Common myeloid progenitor, CD34-positive (primary cell): ENCODE measurements around the gene DPP10.

ENCODE experiments used
- CTCF ChIA-PET: fragments of 350-600 bp; sonication (Branson Sonifier 250); formaldehyde crosslinking; loops from one replicate; lab custom pipeline; 2021; ENCODE audit warnings: antibody characterized with exemption; lab: Charles Lee
- POLR2A ChIA-PET: fragments of 350-600 bp; sonication (Branson Sonifier 250); formaldehyde crosslinking; loops from one replicate; lab custom pipeline; 2021; ENCODE audit warnings: antibody characterized with exemption; lab: Charles Lee
- DNase-seq, 3 donors: peaks; one replicate each; pipeline versions ENCODE4 v3.0.0 to v3.0.0-alpha.2; 2013
- H3K27ac ChIP-seq, 2 experiments: 1 replicate in 1 of 2; 2 replicates in 1 of 2; pipeline ENCODE4 v1.7.0; 2013; ENCODE audit warnings: inconsistent platforms in 2 of 2, low read length in 2 of 2, mild to moderate bottlenecking in 2 of 2, low read depth in 1 of 2, moderate library complexity in 1 of 2; ENCODE audit not compliant: severe bottlenecking in 2 of 2, insufficient read depth in 1 of 2, poor library complexity in 1 of 2
- H3K27me3 ChIP-seq, 5 experiments: replicated peaks in 2 of 5; 1 replicate in 3 of 5; 2 replicates in 2 of 5; pipeline versions ENCODE4 v1.6.1 to v1.7.0; 2013; ENCODE audit warnings: low read length in 4 of 5, mild to moderate bottlenecking in 2 of 5, moderate library complexity in 2 of 5, inconsistent platforms in 1 of 5; ENCODE audit not compliant: insufficient read depth in 5 of 5, control insufficient read depth in 4 of 5
- H3K36me3 ChIP-seq, 4 experiments: 1 replicate in 2 of 4; 2 replicates in 2 of 4; pipeline versions ENCODE4 v1.6.1 to v1.7.0; 2013; ENCODE audit warnings: low read length in 3 of 4, control low read depth in 1 of 4, mild to moderate bottlenecking in 1 of 4; ENCODE audit not compliant: control insufficient read depth in 4 of 4, insufficient read depth in 4 of 4
- H3K4me1 ChIP-seq, 4 experiments: 1 replicate in 3 of 4; 2 replicates in 1 of 4; pipeline versions ENCODE4 v1.6.1 to v1.7.1; 2013; ENCODE audit warnings: low read length in 3 of 4, mild to moderate bottlenecking in 3 of 4, control low read depth in 1 of 4, inconsistent platforms in 1 of 4, moderate library complexity in 1 of 4; ENCODE audit not compliant: control insufficient read depth in 4 of 4, insufficient read depth in 4 of 4; ENCODE audit errors: control extremely low read depth in 1 of 4
- H3K4me3 ChIP-seq, 7 experiments: 1 replicate in 4 of 7; 2 replicates in 3 of 7; pipeline versions ENCODE4 v1.5.1 to v1.7.0; 2013; ENCODE audit warnings: mild to moderate bottlenecking in 7 of 7, low read length in 6 of 7, moderate library complexity in 6 of 7, inconsistent platforms in 2 of 7, low read depth in 2 of 7, control low read depth in 1 of 7; ENCODE audit not compliant: insufficient read depth in 4 of 7, control insufficient read depth in 1 of 7; ENCODE audit errors: extremely low read depth in 1 of 7
- H3K9me3 ChIP-seq, 5 experiments: 1 replicate in 4 of 5; 2 replicates in 1 of 5; pipeline versions ENCODE4 v1.6.1 to v1.7.1; 2013; ENCODE audit warnings: low read length in 4 of 5, mild to moderate bottlenecking in 2 of 5, inconsistent platforms in 1 of 5, low read depth in 1 of 5, moderate library complexity in 1 of 5; ENCODE audit not compliant: control insufficient read depth in 4 of 5, insufficient read depth in 2 of 5; ENCODE audit errors: control extremely low read depth in 1 of 5
- WGBS: methylation state at CpG from one replicate; pipeline ENCODE4 v1.1.5; 2013; ENCODE audit not compliant: insufficient coverage; 5-methylcytosine and 5-hydroxymethylcytosine counted together

DPP10 gene

DNA sequence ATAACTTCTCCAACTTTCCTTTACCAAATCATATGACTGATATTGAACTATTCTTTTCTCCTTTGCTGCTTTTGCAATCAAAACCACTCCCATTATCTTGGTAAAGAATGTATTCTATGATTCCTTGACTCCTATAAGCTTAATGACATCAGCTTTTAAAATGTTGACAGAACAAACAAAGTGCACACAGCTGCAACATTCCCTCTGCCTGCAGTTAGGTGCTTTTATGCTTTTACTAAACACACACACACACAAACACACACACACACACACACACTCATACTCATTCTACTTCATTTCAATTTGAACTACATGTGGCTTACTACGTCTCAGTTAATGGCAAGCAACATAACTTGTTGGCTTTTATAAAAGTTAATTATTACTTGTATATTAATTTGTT, 946.6 kb downstream of the DPP10 start:
- Histone ChIP-seq H3K36me3 (no peaks in the 10 kb centered on the region), H3K4me1 (no peaks in the 10 kb centered on the region), H3K4me3 (no peak overlapping the region), H3K9me3 (peaks cover 0 to 4% (median under 1%) of the 10 kb centered on the region in 5 experiments), H3K27me3 (no peaks in the 10 kb centered on the region), H3K27ac (no peak overlapping the region)
- WGBS: no CpG with 5 or more reads among the region's 1 CpG
- no peak for DNase-seq
- ChIA-PET POLR2A (no interaction called here), CTCF (no interaction called here)

DNA sequence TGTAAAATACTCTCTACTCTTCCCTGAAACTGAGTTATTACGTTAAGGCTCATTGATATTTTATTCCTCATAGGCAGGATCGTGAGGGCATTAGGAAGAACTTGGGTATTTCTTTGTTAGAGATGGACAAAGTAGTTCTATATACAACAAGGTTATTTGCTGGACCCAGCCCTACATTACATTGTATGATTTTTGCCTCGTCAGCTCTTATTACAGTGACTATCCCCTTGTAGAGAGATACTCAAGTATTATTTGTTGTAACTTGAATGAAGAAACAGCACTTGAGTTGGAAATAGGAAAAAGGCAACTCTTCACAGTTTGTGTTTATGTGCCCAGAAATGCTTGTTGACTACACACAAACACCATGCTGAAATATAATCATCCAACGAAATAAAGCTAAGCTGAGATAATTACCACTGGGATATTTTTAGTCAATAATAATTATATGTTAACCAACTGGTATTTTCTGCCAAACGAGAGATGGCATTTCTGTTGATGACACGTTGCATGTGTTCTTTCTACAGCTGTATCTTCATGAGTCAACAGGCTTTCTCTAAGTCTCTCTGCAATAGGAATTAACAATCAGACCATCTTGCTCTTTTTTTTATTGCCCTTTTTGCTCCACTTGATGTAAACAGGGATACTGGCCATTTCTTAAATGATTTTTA, 947.6 kb downstream of the DPP10 start:
- H3K36me3 ChIP-seq: no peaks in the 10 kb centered on the region
- H3K9me3 ChIP-seq: peaks cover 0 to 4% (median 0%) of the 10 kb centered on the region in 5 experiments
- no peak overlapping the region for H3K27ac ChIP-seq
- CTCF ChIA-PET: no interaction called here
- H3K4me1 ChIP-seq: no peaks in the 10 kb centered on the region
- H3K4me3 ChIP-seq: no peak overlapping the region
- no peaks in the 10 kb centered on the region for H3K27me3 ChIP-seq
- 88% methylated on average over 2 of the region's 6 CpGs for WGBS
- POLR2A ChIA-PET: no interaction called here
- no peak for DNase-seq

DNA sequence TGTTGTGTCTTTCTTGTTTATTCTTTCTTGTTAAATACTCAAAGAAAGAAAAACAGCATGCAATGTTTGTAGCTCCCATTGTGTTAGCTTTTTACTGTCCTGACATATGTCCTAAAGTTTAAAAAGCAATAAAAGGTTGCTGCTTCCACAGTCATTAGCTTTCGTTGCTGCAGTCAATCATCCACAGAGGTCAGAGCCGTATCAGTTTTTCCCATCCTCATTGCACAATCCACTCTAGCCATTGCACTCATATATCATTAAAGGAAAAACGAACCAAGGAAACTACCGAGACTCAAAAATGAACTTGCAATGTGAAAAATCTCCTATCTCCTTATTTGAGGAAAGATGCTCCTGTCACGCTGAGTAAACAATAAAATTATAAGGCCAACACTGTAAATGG, 954.1 kb downstream of the DPP10 start:
- CTCF ChIA-PET: no interaction called here
- Histone ChIP-seq H3K27me3 (no peaks in the 10 kb centered on the region), H3K4me1 (no peaks in the 10 kb centered on the region), H3K4me3 (no peak overlapping the region), H3K9me3 (peaks cover 0 to 3% (median 0%) of the 10 kb centered on the region in 5 experiments), H3K27ac (no peak overlapping the region), H3K36me3 (no peaks in the 10 kb centered on the region)
- DNase-seq: no peak
- WGBS: 42% methylated on average over 2 of the region's 5 CpGs
- POLR2A ChIA-PET: no interaction called here

DNA sequence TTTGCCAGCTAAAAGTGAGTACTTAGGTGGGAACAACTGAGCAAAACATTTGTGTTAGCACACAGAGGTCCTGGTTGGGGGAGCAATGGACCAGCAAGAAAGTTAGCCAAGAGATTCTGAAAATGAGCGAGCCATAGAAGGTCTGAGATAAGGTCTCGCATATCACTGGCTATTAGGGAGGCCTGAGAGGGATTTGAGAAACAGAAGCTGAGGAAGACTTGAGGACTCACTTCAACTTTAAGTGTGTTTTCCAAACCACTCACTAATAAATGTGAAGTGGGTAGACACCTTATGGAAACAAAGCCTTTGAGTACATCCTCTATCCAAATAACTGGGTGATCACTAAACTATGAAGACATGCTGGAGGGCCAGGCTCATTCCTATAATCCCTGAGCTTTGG, 958.5 kb downstream of the DPP10 start:
- Histone ChIP-seq H3K4me1 (no peaks in the 10 kb centered on the region), H3K27me3 (no peaks in the 10 kb centered on the region), H3K4me3 (no peak overlapping the region), H3K27ac (no peak overlapping the region), H3K36me3 (no peaks in the 10 kb centered on the region), H3K9me3 (peaks cover 0 to 3% (median 0%) of the 10 kb centered on the region in 5 experiments)
- no peak for DNase-seq
- POLR2A ChIA-PET: no interaction called here
- CTCF ChIA-PET: no interaction called here
- 100% methylated on average over 2 of the region's 2 CpGs for WGBS

DNA sequence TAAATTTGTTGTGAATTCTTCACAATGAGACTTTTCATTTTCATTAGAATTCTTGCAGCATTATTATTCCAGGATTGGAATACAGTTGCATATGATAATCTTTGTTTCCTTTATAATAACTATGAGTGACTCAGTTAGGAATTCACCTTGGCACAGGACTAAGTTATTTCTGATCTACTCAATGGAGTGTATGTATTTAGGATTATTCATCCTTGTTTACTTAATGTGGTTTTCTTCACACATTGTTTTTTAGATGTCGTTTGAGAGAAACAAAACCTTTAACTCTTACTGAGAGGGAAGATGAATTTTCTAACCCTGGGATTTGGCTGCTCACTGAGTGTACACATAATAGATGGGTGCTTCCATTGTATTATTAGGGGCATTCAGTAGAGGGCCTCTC, 970.1 kb downstream of the DPP10 start:
- DNase-seq: no peak
- no CpG with 5 or more reads among the region's 1 CpG for WGBS
- Histone ChIP-seq H3K9me3 (no peaks in the 10 kb centered on the region), H3K27me3 (no peaks in the 10 kb centered on the region), H3K36me3 (no peaks in the 10 kb centered on the region), H3K27ac (no peak overlapping the region), H3K4me3 (no peak overlapping the region), H3K4me1 (no peaks in the 10 kb centered on the region)
- ChIA-PET CTCF (no interaction called here), POLR2A (no interaction called here)

DNA sequence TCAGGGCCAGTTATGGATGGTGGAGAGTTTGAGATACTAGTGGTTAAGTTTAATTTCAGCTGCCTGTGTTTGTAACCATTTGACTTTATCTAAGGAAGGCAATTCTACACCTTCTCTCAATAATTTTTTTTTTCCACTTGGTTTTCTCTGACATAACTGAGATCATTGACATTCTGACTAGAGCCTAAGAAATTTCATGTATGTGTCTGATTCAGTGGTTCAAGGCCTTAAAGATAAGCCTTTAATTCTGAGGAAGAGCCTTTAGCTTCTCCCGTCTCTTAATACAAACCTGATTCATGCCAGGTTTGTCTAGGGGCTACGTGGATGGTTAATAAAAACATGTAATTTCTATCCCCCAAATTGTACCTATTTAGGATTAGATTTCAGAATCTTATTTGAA, 971.4 kb downstream of the DPP10 start:
- POLR2A ChIA-PET: no interaction called here
- no peaks in the 10 kb centered on the region for H3K9me3 ChIP-seq

DNA sequence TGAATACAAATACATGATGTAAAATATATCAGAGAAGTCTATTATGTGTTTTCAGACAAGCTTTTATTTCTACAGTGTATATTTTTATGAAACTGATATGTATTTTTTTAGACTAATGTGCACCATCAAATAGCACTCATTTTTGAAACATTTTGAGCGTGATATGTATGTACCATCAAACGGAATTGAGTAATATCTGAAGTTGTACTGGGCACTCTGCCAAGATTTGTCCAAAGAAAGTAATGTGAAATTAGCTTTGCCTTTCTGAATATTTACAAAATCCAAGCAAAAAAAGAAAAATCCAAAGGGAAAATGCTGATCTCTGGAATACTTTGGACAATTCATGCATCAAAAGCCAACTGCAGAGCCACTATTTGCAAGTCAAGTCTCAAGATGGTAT, 972.0 kb downstream of the DPP10 start:
- Histone ChIP-seq H3K27ac (no peak overlapping the region), H3K4me3 (no peak overlapping the region), H3K27me3 (no peaks in the 10 kb centered on the region), H3K4me1 (no peaks in the 10 kb centered on the region), H3K9me3 (no peaks in the 10 kb centered on the region), H3K36me3 (no peaks in the 10 kb centered on the region)
- 100% methylated on average over 1 of the region's 2 CpGs for WGBS
- no peak for DNase-seq
- ChIA-PET POLR2A (no interaction called here), CTCF (no interaction called here)

More for the DNA sequence above, 971.4 kb downstream of the DPP10 start:
- no peaks in the 10 kb centered on the region for H3K4me1 ChIP-seq
- H3K27ac ChIP-seq: no peak overlapping the region
- H3K4me3 ChIP-seq: no peak overlapping the region
- no peak for DNase-seq
- CTCF ChIA-PET: interaction anchor here (0.6 kb wide), 1 partner anchor 20 kb away, joined by 3 read pairs; no protein-coding TSS in a partner anchor
- WGBS: 100% methylated on average over 1 of the region's 2 CpGs
- no peaks in the 10 kb centered on the region for H3K36me3 ChIP-seq
- H3K27me3 ChIP-seq: no peaks in the 10 kb centered on the region
